ENCODE measurements around the gene PTPRG.

- TF ChIP-seq CTCF (IDR thresholded peaks at IDR 0.05) (no peak), POLR2A (IDR thresholded peaks at IDR 0.05; ENCODE audit: low read depth) (no peak)
Measured at GRCh38 chr3:61565569-61565968, 4.2 kb downstream of the PTPRG start.

All from esophagus muscularis mucosa (tissue), 3 donors.